Activated effector memory CD4-positive, alpha-beta T cell treated with Interleukin-2 at 50 U/mL for 16 hours (primary cell): ENCODE results near the gene RNASEH2A.

Source experiments
- DNase-seq: peaks from one replicate; pipeline ENCODE4 v3.0.0-alpha.2; 2020

The RNASEH2A gene

DNA sequence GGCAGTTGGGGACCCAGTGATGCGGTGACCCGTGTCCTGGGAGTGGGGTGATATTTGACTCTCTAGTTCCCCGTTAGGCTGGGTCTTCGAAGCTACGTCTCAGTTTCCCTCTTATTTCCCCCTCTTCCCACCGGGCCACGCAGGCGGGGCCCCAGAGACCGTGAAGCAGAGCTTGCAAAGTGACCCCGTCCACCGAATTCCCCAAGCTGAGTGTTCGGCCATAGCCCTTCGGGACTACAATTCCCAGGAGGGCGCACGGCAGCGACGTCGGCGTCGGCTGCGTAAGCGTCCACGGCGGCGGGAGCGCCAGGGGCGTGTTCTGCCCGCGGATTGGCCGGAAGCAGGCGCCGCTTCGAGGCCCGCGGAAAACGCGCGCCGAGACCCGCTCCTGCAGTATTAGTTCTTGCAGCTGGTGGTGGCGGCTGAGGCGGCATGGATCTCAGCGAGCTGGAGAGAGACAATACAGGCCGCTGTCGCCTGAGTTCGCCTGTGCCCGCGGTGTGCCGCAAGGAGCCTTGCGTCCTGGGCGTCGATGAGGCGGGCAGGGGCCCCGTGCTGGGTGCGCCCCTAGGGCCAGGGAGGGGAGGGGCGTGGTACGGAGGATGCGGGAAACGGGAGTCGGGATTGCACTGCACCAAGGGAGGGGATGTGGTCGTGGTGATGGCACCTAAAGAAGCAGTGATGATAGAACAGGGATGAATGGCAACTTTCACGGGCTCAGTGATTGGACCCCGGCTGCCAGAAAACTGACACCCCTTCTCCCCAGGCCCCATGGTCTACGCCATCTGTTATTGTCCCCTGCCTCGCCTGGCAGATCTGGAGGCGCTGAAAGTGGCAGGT, at the start of gene RNASEH2A:
Gene RNASEH2A (plus strand): TSS at position 343 of the 840 bp plus-strand sequence. CDS start 90 bp downstream, at position 433.
- DNase-seq: peak; percentile 84

DNA sequence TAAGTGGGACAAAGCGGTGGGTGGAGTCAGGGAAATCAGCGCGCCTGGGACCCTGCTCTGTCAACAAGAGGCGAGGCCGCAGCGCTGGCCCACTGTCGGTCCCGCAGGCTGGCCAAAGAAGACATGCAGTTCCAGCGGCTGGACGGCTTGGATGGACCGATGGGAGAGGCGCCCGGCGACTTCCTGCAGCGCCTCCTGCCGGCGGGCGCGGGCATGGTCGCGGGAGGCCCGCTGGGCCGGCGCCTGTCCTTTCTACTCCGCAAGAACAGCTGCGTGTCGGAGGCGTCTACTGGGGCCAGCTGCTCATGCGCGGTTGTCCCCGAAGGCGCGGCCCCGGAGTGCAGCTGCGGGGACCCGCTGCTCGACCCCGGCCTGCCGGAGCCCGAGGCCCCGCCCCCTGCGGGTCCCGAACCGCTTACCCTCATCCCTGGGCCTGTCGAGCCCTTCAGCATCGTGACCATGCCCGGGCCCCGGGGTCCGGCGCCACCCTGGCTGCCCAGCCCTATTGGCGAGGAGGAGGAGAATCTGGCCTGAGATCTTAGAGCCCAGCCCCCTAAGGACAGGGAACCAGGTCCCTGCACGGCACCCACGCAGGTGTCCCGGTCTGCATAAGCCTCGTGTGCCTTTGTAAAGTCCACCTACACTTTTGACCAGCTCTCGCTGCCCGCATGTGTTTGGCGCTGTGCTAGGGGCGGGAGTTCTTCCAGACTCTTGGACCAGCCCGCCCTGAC, 48.7 kb upstream of the RNASEH2A start:
- DNase-seq: peak; percentile 43

DNA sequence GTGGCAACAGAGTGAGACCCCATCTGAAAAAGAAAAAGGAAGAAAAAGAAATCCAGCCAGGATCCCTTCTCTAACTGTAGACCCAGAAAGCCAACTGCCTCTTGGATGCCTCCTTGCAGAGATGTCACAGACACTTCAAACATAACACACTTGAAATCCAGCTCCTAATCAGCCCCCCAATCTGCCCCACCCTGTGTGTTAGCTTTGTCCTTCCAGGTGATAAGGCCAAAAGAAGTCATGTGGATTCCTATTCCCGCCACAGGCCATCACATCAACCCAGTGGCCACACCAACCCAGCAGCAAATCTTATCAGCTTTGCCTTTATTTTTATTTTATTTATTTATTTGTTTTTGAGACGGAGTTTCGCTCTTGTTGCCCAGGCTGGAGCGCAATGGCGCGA, 46.7 kb upstream of the RNASEH2A start:
- no peak for DNase-seq

DNA sequence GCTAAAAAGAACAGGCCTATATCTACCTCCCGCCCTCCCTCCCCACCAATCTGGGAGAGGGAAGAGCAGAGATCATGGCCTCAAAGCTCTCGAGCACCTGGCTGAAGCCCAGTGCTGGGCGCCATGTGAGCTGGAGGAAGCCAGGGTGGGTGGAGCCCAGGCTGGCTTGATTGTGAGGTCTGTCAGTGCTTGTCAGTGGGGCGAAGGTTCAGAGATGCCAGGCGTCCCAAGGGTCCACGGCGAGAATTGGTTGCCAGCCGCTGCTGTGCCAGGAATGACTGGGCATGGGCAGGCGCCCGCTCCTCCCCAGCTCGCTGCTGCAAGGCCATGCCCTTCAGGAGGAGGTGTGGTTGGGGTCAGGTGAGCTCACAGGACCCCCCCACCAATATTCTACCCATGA, 43.3 kb upstream of the RNASEH2A start:
- no peak for DNase-seq

- no peak for DNase-seq
These were observed 41.7 kb upstream of the RNASEH2A start for GRCh38 chr19:12764698-12765097.

DNA sequence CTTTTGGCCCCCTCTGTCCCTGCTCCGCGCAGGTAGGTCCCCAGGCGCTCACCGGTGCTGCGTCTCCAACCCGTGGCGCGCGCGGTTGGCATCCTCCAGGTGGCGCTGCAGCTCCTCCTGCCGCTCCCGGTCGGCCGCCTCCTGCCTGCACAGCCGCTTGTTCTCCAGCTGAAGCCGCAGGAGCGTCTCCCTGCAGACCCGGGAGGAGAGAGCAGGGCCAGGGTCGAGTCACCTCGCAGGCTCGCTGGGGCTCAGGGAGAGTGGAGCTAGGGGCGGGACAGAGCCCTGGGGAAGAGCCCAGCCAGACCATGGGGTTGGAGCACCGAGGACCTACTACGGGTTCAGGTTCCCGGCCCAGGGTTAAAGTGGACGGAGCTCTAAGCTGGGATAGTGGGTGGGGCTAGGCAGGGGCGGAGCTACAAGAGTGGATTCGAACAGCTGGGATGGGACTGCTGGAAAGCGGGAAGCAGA, 40.3 kb upstream of the RNASEH2A start:
- no peak for DNase-seq

- no peak for DNase-seq
These were observed 39.2 kb upstream of the RNASEH2A start for GRCh38 chr19:12767150-12767549.

DNA sequence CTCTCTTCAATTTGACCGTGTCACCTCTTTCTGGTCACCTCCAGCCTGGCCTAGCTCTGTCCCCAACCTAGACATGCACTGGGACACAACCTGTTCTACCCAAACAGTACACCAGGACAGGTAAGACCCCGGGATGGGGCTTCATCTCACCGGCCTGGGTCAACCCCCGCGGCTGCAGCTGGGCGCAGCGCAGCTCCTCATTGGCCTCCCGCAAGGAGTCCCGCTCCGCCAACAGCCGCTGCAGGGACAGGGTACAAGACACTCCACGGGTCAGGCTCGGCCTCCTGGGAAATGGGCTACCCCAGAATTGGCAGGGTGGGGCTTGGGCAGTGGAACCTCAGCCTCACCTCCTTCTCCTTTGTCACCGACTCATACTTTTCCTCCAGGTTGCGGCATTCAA, 38.7 kb upstream of the RNASEH2A start:
- DNase-seq: no peak

GRCh38 chr19:12769689-12770088, 36.7 kb upstream of the RNASEH2A start:
- DNase-seq: peak; percentile 56

GRCh38 chr19:12770922-12771321, 35.5 kb upstream of the RNASEH2A start:
- DNase-seq: no peak

GRCh38 chr19:12772323-12772722, 34.1 kb upstream of the RNASEH2A start:
- no peak for DNase-seq

DNA sequence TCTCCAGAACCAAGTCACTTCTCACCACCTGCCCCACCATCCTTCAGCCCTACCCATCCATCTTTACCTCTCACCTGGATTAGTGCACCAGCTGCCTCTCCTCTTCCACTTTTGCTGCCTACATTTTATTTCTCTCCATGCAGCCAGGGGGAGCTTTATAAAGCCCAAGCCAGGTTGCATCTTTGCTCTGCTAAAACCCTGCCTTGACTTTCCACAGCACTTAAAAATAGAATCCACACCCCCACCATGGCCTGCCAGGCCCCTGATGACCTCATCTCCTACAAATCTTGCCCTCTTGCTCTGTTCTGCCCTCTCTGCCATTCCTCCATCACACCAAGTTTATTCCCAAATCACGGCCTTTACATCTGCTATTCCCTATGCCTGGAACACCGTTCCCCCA, 32.8 kb upstream of the RNASEH2A start:
- DNase-seq: no peak

DNA sequence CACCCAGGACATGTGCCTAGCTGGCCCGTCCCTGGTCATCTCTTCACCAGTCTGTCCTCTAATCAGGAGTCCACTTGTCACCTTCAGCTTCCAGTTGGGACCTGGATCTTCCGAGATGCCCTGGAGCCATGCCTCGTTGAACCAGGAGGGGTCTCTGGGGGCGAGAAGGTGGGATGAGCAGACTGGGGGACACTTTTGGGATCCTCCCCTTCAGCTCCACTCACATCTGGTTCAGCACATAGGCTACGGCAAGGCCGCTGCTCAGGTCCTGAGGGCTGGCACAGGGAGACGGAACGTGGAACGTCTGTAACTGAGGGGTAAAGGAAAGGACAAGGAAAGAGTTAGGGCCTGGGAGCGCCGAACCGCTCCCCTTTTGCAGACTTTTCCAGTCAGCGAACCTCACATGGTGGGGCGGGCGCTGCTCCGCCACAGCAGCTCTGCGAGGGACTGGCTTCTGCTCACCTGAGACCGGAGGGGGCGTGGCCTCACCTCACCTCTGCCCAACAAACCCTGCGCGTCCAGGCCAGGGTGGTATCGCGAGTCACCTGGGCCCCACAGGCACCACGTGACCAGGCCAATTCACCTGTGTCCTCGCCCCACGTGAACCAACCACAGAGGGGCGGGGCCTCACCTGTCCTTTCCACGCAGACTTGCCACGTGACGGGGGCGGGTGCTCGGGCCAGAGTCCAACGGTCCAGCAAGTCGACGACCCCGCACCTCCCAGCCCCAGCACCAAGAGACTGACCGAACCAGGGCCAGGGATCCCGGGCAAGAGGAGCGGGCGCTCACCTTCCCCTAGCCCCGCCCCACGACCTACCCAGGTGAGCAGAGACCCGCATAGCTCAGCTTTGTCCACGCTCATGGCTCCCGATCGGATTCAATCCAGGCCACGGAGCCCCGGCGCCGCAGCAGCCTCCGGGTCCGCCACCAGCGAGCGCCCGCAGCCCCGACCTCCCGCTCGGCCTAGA, 31.5 kb upstream of the RNASEH2A start, which contains the start of gene HOOK2:
Gene HOOK2 (minus strand): TSS at position 965 of the 968 bp plus-strand sequence. CDS start 103 bp downstream, at position 862.
- DNase-seq: no peak

DNA sequence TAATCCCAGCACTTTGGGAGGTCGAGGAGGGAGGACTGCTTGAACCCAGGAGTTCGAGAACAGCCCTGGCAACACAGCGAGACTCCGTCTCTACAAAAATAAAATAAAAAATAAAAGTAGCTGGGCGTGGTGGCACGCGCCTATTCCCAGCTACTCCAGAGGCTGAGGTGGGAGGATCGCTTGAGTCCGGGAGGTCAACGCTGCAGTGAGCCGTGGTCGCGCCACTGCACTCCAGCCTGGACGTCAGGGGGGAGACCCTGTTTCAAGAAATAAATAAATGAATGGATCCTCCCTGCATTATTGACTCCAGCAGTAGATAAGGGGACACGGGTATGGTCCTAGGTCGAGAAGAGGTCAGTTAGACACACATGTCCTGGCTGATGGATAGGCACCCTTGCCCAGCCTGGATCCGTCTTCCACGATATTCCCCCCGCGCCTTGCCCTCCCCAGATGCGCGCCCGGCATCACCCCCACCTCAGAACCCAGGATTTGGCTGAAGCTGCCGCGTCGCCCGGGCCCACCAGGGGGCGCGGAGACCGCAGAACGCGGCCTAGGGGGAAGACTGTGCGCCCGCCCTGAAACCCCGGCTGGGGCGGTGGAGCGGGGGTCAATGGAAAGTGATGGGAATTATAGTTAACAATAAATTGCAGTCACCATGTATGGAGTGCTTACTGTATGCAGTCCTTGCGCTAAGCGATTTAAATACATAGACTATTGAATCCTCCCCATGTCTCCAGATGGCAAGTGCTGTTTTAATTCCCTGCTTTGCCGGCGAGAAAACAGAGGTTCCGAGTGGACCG, 29.0 kb upstream of the RNASEH2A start:
- peak; percentile 71 for DNase-seq

GRCh38 chr19:12778017-12778904, 28.1 kb upstream of the RNASEH2A start:
- peak; percentile 25 for DNase-seq

DNA sequence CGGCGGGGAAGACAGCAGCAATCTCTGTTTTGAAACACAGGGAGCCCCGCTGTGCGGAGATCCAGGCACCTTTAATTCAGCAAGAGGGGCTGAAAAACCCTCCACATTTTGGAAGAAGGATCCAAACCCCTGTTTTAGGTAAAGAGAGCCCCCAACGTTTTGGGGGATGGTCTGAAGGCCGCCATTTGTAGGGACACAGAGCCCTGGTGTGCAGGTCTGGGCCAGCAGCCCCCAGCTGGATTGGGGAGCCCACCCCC, 27.6 kb upstream of the RNASEH2A start:
- no peak for DNase-seq

- no peak for DNase-seq
These were observed 27.0 kb upstream of the RNASEH2A start for GRCh38 chr19:12779162-12779993.

- no peak for DNase-seq
These were observed 24.3 kb upstream of the RNASEH2A start for GRCh38 chr19:12782174-12782423.

DNA sequence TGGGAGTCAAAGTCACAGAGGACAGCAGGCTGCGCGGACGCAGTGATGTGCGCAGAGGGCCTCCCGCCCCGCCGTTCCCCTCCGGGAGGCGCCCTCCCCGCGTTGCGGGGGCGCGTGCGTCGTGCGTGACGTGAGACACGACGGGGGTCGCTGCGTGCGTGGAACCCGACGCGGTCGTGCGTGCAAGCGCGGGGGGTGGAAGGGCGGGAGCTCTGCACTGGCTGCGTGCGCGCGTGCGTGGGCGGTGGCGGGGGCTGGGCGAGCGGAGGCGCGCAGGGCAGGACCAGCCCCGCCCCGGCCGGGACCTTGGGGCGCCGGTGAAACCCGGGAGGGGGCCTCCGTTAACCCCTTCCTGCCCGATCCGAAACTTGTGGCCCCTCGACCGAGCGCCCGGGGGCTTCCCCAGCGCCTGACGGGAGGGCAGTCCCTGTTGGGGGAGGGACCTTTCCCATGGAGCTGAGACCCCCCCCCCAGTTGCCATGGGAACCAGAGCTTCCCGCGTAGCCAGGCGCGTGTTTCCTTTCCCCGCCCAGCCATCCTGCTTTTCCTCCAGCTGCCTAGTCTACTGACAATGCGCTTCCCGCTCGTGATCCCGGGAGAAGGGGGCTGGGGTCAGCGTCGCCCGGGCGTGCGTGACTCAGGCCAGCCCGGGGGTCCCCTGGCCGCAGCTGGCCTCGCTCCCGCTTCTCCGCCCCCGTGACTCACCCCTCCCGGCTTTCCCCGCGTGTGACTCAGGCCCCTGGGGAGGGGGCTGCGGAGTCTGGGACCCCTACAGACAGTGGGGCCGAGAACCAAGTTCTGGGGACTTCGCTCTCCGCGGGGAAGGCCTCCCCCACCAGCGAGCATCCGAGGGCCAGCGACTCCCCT, 23.7 kb upstream of the RNASEH2A start:
- peak; percentile 90 for DNase-seq
